Measurements from ENCODE around the gene BAIAP2L1. TPM values are rescaled to one million over a fixed set of nuclear protein-coding genes. Genes with fewer than 3 reads are reported as not detected.

BAIAP2L1 gene
- total RNA-seq, 1 donor from 2014 or later, result 21.1 TPM

GRCh38 chr7:98376711-98377110 is 24.2 kb downstream of the BAIAP2L1 start:
- H3K36me3 ChIP-seq, result no peaks in the 10 kb centered on the region
- H3K4me3 ChIP-seq, result no peak overlapping the region
- ATAC-seq (no peak), DNase-seq (no peak)
- no peaks in the 10 kb centered on the region for H3K4me1 ChIP-seq
- TF ChIP-seq, protein P1, sequence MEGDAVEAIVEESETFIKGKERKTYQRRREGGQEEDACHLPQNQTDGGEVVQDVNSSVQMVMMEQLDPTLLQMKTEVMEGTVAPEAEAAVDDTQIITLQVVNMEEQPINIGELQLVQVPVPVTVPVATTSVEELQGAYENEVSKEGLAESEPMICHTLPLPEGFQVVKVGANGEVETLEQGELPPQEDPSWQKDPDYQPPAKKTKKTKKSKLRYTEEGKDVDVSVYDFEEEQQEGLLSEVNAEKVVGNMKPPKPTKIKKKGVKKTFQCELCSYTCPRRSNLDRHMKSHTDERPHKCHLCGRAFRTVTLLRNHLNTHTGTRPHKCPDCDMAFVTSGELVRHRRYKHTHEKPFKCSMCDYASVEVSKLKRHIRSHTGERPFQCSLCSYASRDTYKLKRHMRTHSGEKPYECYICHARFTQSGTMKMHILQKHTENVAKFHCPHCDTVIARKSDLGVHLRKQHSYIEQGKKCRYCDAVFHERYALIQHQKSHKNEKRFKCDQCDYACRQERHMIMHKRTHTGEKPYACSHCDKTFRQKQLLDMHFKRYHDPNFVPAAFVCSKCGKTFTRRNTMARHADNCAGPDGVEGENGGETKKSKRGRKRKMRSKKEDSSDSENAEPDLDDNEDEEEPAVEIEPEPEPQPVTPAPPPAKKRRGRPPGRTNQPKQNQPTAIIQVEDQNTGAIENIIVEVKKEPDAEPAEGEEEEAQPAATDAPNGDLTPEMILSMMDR (IDR thresholded peaks at IDR 0.05), result no peak
- H3K27ac ChIP-seq, result no peak overlapping the region
- intact Hi-C loops (cut with DNase I), result no loop called here
- no peaks in the 10 kb centered on the region for H3K27me3 ChIP-seq (ENCODE audit: low read depth)
- no peaks in the 10 kb centered on the region for H3K9me3 ChIP-seq

DNA sequence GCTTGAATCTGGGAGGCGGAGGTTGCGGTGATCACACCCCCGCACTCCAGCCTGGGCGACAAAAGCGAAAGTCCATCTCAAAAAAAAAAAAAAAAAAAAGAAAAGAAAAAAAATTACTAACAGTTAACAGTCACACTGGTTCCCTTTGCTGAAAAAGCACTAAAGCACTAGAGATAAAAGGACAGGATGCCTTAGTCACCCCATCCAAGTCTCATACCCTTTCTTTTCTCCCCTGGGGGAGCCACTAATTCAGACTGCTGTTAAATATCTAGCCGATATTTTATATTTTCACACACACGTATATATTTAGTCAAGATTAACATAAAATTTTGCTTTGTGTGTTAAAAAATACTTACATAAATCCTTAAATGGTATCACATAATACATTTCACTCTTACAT is 25.2 kb downstream of the BAIAP2L1 start:
- intact Hi-C loops (cut with DNase I), result no loop called here
- DNase-seq (no peak), ATAC-seq (no peak)
- Histone ChIP-seq H3K9me3 (no peaks in the 10 kb centered on the region), H3K27me3 (ENCODE audit: low read depth) (no peaks in the 10 kb centered on the region), H3K27ac (no peak overlapping the region), H3K36me3 (no peaks in the 10 kb centered on the region), H3K4me1 (no peaks in the 10 kb centered on the region), H3K4me3 (no peak overlapping the region)
- TF ChIP-seq, protein P1 (IDR thresholded peaks at IDR 0.05), result no peak

DNA sequence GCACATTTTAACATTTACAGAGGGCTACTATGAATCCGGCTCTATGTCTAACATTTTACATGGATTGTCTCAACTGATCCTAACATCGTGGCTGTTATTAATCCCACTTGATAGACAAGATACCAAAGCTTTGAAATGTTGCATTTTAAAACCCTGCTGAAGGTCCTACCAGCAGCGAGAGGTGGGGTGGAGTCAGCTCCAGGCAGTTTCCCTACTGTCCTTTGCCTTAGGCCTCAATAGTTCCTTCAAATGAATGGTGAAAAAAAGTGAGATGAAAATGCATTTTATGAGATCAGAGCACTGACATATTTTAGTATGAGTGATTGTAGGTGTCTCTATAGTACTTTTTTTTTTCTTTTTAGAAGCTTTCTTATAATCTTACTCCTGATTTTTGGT is 26.6 kb downstream of the BAIAP2L1 start:
- intact Hi-C loops (cut with DNase I), result no loop called here
- Histone ChIP-seq H3K27me3 (ENCODE audit: low read depth) (no peaks in the 10 kb centered on the region), H3K9me3 (no peaks in the 10 kb centered on the region), H3K27ac (no peak overlapping the region), H3K4me1 (no peaks in the 10 kb centered on the region), H3K36me3 (no peaks in the 10 kb centered on the region), H3K4me3 (no peak overlapping the region)
- no peak for ATAC-seq
- TF ChIP-seq, protein P1 (IDR thresholded peaks at IDR 0.05), result no peak
- no peak for DNase-seq

GRCh38 chr7:98372993-98373392 is 27.9 kb downstream of the BAIAP2L1 start:
- Histone ChIP-seq H3K27ac (no peak overlapping the region), H3K9me3 (no peaks in the 10 kb centered on the region), H3K4me1 (no peaks in the 10 kb centered on the region), H3K27me3 (ENCODE audit: low read depth) (no peaks in the 10 kb centered on the region), H3K4me3 (no peak overlapping the region), H3K36me3 (no peaks in the 10 kb centered on the region)
- DNase-seq, result no peak
- TF ChIP-seq, protein P1 (IDR thresholded peaks at IDR 0.05), result no peak
- intact Hi-C loops (cut with DNase I), result no loop called here
- ATAC-seq, result no peak

- intact Hi-C loops (cut with DNase I), result no loop called here
- Histone ChIP-seq H3K27me3 (ENCODE audit: low read depth) (no peaks in the 10 kb centered on the region), H3K9me3 (no peaks in the 10 kb centered on the region), H3K4me3 (no peak overlapping the region), H3K36me3 (no peaks in the 10 kb centered on the region), H3K27ac (no peak overlapping the region), H3K4me1 (no peaks in the 10 kb centered on the region)
- no peak for ATAC-seq
- no peak for DNase-seq
- TF ChIP-seq, protein P1 (IDR thresholded peaks at IDR 0.05), result no peak
Measured at GRCh38 chr7:98369726-98370125, 31.2 kb downstream of the BAIAP2L1 start.

DNA sequence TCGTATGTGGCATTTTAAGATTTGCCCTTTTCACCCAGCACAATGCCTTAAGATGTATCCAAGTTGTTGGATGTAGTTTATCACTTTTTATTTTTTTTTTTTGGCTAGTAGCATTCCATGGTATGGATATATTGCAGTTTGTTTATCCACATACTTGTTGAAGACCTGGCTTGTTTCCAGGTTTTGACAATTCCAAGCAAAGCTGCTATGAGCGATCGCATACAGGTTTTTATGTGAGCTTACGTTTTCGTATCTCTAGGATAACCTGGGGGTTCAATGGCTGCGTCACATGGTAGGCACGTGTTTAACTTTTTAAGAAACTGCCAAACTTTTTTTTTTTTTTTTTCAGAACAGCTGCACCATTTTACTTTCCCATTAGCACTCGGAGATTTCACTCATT is 32.2 kb downstream of the BAIAP2L1 start:
- Histone ChIP-seq H3K4me3 (no peak overlapping the region), H3K27ac (no peak overlapping the region), H3K36me3 (no peaks in the 10 kb centered on the region), H3K9me3 (no peaks in the 10 kb centered on the region), H3K27me3 (ENCODE audit: low read depth) (no peaks in the 10 kb centered on the region), H3K4me1 (no peaks in the 10 kb centered on the region)
- TF ChIP-seq, protein P1 (IDR thresholded peaks at IDR 0.05), result no peak
- no peak for ATAC-seq
- no peak for DNase-seq
- intact Hi-C loops (cut with DNase I), result no loop called here

All from lower lobe of right lung (tissue), 2 donors.